Kidney capillary endothelial cell (primary cell): ENCODE data around the gene ASB16.

ENCODE experiments used
- DNase-seq: peaks from one replicate; pipeline ENCODE4 v3.0.0-alpha.2; 2018; ENCODE audit warnings: low spot score

The ASB16 gene

DNA sequence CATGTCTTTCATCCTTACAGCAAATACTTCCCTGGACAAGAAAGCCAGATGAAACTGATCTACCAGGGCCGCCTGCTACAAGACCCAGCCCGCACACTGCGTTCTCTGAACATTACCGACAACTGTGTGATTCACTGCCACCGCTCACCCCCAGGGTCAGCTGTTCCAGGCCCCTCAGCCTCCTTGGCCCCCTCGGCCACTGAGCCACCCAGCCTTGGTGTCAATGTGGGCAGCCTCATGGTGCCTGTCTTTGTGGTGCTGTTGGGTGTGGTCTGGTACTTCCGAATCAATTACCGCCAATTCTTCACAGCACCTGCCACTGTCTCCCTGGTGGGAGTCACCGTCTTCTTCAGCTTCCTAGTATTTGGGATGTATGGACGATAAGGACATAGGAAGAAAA lies 20.0 kb downstream of the ASB16 start:
- DNase-seq = no peak

DNA sequence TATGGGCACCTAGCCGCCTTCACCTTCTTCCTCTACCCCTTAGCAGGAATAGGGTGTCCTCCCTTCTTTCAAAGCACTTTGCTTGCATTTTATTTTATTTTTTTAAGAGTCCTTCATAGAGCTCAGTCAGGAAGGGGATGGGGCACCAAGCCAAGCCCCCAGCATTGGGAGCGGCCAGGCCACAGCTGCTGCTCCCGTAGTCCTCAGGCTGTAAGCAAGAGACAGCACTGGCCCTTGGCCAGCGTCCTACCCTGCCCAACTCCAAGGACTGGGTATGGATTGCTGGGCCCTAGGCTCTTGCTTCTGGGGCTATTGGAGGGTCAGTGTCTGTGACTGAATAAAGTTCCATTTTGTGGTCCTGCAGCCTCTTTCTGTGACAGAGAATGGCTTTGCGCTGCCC lies 20.9 kb downstream of the ASB16 start:
- DNase-seq = no peak

DNA sequence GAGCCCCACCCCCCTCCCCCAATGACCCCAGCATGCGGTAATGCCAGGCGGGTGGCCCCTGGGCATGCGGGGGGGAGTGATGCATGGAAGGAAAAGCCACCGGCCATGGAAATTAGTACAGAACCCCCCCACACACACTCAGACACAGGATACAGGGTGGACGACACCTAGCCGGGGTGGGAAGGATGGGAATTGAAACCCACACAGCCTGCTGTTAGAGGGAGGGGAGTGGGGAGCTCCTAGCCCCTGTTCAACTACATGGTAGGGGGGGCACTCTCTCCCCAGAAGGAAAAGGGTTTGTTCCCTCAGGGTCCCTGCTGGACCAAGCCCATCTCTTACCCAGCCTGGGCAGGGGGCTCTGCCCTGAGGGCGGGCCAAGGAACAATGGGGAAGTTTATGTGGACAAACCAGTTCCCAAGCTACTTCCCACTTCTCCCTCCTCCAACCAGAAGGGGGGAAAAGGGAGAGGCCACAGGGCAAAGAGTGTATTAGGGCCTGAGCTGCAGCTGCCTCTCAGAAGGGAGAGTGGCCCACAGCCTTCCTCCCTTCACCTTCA lies 21.5 kb downstream of the ASB16 start:
- no peak for DNase-seq

DNA sequence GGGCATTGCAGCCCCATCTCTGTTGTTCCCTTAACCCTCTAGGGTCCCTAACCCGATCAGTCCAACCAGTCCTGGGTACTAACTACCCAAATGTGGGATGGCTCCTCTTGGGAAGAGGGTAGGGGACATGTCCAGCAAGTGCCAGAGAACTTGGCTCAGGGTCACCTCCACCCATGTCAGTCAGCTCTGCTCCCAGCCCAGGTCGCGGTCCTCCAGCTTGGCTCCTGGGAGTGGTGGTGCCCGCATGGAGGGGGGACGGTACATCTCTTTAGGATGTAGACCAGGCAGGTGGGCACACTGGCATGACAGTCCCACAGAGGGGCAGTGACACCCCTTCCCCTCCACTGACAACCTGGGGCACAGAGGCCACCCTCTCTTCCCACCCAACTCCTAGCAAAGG lies 22.2 kb downstream of the ASB16 start:
- no peak for DNase-seq

DNA sequence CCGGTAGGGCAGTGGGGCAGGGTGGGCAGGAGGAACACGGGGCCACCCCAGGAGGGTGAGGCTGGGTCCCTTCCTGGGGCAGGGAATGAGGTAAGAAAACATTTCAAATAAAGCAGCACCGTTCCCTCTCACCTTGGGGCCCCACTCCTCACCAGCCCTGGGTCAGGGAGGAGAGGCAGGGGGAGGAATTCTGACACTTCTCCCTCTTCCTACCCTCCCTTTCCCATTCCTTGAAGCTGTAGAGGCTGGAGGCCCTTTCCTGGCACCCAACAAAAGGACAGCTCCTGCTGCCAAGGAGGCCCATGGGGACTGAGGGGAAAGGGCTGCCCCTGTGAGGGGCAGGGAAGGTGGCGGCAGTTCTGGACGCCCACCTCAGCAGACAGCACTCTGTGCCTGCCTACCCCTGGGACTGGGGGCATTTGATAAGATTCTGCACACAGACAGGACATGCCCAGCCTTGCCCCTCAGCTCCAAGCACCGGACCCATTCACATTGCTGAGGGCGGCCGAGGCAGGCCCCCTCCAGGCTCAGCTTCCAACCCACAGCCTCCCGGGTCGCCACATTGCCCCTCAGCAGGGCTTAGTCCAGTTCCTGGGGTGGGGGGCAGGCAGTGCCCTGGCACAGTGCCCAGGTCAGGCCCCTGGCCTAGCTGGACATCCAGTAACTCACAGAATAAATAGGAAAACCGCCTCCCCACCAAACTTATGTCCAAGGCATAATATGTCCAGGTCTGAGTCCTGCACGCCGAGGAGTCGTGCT lies 23.0 kb downstream of the ASB16 start:
- DNase-seq = no peak

DNA sequence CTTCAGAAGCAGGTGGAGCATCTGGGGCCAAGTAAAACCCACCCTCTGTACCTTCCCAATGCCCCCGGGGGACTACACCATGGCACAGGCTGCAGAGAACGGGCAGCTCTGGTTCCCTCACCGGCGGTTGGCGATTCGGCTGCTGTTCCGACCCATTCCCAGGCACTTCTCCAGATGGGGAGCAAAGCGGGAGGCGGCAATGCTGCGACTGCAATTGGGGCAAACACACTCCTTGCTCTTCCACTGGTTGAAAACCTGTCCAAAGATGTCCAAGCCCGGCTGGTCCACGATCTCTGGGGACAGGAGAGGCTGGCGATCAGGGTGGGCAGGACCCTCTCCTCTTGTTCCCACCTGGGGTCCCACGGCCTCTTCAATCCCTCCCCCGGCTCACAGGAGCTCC lies 26.6 kb downstream of the ASB16 start:
- DNase-seq = no peak

DNA sequence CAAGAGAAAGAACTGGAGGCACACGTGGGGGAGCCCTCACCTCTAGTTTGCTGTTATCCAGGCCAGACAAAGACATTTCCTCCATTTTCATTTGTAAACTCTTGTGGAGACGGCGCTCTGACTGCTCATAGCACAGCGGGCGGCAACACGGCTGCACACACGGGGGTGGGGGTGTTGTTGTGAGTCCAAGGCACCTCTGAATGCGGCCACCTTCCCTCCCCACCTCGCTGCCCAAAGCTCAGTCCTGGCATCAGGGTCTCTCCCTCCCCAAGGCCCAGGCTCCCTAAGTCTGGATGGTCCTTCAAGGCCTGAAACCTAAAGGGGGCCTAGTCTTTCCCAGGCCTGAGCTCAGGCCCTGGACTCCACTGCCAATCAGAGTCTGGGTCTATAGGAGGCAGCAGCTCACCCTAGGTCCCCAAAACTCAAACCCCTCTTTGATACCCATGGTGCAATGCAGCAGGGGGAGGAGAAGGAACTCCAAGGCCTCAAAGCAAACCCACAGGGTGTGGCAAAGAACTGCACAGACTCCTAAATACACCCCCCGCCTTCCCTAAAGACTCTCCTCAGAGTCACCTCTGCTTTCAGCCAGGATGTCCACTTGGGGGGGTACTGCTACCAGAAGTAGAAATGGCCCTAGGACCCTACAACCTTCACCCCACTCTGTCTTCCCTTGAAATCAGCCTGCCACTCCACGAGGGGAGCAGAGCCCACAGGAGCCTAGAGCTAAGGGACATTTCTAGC lies 27.6 kb downstream of the ASB16 start:
- DNase-seq = no peak

DNA sequence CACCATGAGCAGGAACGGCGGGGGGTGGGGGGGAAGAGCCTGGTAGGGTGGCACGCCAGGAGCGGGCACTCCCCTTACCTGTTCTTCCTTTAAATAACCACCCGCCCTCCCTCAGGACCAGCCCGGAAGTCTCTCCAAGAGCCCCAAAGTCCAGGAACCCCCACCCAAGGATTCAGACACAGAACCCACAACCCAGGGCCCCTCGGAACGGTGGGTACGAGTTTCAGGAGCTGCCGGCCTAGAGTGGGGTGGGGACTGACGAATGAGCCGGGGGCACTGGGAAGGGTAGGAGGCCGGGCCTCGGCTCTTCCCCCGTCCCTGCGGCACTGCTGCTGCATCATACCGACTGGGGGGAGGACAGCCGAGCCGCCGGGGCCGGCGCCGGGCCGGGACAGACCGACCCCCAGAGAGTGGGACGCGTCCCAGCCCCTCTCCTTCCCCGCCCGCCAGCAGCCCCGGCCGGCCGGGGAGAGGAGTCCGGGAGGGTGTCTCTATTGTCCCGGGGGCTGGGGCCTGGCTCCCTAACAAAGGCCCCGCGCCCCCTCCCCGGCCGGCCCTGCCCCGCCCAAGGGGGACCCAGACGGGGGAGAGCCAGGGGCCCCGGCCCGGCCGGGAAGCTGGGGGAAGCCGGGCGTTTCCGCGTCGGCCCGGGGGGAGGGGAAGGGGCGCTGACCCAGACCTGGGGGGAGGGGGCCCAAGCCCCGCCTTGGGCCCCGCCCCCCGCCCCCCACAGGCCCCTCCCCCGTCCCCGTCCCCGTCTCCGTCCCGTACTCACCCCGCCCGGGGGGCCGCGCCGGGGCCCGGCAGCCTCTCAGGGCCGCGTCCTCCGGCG lies 28.4 kb downstream of the ASB16 start:
- no peak for DNase-seq

DNA sequence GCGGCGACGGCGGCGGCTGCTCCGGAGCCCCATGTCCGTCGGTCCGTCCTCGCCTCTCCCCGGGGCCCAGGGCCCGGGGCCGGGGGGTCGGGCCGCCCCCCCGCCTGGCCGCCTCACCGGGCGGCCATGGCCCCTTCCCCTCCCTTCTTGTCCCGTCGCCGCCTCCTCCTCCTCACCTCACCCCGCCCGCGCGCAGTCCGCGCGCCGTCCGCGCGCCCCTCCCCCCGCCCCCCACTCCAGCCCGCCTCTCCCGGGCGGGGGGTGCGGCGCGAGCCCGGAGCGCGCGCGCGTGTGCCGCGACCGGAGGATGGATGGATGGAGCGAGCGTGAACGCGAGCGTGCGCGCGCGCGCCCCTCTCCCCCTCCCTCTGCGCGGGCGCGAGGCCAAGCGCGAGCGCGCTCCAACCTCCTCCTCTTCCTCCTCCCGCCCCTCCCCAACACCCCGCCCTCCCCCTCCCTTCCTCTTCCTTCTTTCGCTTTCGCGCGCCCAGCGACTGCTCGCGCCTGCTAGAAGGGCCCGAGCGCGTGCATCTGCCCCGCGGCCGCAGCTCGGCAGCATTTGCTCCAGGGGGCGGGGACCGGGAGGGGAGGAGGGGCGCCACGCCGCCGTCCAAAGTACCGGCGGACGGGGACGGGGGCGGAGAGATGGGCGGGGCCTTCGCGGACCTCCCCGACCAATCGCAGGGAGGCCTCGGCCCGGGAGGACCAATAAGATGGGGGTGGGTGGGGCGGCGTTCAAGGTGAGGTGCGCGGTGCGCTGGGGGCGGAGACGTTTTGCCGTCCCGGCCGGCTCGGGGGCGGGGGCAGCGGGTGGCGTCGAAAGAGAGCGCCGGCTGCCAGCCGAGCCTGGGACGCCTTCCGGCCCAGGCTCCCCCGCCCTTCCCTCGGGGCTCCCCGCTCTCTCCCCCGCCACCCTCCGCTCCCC lies 29.3 kb downstream of the ASB16 start, which contains the start of gene ATXN7L3:
Gene ATXN7L3, minus strand, starts transcription at position 332 of the 925 bp plus-strand sequence. CDS start 1,814 bp downstream, outside the sequence.
- peak; percentile 94 for DNase-seq

DNA sequence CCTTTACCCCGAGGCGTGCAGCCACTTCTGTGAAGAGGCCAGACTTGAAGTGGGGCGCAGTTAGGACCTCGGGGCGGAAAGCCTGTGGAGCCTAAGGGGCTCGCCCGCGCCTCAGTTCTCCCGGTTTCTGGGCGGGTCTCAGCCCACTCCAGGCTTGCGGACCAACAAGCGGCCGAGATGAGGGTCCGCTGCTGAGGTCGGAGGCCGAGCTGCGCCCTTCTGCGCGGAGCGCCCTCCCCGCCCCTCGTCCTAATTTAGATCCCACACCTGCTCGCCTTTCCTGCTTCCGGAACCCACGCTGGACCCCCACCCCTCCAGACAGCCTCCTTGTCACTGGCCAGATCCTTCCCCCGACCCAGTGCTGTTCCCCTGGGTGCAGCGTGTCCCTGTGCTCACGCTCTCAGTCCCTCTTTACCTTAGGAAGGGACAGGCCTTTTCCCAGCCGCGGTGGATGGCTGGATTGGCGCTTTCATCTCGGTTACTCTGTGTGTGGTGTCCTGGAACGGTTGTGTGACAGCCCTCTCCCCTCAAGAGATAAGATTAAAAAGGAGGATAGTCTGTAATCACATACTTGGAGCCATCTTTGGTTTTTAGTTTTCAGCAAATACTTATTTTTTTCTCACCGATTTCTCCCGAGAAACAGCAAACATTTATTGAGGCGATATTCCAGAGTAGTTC lies 30.1 kb downstream of the ASB16 start:
- no peak for DNase-seq

DNA sequence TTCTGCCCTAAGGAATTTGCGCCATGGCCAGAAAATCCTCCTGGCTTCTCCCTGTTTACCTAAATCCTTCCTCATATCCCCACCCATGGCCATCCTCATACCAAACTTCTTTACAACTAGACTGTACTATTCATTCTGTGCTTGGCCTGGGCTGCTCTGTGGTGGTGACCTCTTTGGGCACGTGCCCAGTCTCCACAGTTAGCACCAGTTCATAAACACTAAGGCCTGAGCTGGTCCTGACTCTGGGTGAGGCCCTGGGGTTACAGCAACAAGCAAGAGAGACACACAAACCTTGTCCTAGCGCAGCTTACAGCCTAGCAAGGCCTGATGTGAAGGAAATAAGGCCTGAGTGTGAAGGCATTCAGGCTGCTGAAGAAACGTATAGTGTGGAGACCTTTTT lies 32.3 kb downstream of the ASB16 start:
- no peak for DNase-seq

DNA sequence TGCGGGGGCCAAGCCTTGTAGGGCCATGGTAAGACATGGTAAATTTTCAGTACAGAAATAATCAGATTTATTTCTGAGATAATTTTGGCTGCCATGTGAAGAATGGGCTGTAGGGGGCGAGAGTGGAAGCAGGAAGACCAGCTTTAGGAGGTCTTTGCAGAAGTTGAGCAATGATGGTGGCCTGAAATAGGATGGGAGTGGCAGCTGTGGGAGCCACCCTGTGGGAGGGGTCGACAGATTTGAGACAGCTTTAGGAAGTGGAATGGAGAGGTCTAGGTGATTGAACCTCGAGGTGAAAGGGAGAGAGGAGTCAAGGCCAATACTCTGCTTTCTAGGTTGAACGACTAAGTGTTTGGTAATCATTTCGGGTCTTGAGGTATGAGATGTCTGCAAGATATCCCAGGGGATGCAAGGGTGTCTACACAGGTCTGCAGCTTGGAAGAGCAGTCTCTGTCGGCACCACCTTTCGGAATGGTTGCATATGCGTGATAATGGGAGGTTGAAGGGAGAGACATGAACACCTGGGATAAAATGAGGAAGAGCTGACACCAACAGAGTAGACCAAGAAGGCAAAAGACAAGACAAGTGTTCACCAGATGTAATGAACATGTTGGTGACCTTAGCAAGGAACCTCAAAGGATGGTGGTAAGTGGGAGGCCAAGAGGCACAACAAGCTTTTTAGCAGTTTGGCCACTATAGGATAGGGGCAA lies 33.4 kb downstream of the ASB16 start:
- DNase-seq = peak; percentile 64

DNA sequence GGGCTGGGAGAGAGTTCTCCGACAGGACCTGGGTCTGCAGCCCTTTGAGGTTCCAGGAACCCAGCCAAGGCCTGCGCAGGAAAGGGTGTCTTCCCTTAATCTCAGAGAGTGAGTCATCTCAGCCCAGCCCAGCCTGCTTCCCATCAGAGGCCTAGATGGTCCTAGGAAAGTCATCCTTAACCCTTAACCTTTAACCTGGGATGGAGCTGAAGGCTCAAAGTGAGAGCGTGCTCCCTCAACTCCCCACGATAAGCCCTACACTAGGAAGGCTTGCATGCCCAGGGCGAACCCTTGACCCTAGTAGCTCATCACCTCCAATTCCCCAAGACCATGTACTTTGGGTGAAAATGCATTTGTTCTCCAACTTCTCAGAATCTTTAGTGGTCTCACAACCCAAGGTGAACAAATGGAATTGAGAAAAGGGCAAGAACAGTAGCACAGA lies 34.0 kb downstream of the ASB16 start:
- DNase-seq = no peak

DNA sequence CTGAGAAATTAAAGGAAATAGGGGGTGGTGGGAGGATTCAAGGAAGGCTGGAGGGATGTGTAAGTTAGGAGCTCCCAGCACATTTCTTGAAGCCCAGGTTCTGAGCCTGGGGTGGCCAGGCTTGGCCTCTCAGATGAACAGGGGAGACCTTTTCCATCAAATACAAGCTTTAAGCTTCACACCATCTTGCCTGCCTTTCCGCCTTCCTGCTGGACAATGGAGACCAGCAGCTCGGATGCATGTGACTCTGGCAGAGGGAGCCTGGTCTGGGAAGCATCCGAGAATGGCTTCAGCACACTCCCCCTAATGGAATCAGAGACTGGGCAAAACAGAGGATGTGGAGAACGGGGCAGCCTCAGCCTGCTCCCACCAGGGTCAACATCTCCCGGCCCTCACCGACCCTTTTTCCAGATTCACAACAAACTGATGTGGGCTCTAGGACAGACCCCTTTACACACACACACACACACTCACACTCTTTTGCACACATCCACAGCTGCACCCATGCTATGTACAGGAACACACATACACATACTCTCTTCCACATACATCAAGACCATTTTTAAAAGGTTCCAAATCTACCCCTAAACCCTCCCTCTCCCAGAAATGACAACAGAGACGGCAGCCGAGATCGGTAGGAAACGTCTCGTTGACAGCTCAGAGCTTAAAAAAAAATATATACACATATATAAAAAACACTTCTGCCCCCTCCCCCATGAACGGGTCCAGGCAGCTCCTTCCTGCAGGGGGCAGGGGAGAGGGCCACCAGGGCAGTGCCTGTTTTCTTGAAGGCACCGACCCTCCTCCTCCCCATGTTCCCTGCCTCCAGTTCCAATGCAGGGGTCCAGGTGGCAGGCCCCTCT lies 35.7 kb downstream of the ASB16 start:
- DNase-seq = no peak

DNA sequence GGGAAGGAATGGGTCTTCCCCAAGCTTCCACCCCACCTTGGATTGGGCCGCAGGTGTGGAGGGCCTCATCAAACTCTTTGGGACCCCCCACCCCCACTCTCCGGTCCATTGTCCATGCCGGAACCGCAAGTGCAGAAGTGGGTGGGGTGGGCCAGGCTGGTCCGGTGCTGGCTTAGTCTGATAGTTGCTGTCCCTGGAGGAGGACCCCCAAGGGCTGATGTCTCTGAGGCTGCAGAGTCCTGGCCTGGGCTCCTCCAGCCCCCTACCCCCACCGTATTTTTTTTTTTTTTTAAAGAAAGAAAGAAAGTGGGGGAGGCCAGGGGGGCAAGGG lies 36.3 kb downstream of the ASB16 start:
- DNase-seq = no peak

DNA sequence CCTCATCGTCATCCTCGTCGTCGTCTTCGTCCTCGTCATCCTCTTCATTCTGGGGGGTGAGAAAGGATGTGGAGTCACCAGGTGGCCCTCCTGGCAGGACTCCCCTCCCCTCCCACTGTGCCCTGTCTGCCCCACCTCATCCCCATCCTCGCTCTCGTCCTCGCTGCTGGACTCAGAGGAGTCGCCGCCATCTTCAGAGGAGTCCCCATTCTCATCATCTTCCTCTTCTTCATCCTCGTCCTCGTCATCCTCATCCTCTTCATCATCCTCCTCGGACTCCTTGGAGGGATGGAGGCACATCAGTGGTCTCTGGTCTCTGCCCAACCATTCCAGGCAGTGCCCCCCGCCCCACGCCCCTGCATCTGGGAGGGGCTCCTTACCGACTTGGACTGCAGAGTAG lies 36.8 kb downstream of the ASB16 start:
- DNase-seq = no peak

DNA sequence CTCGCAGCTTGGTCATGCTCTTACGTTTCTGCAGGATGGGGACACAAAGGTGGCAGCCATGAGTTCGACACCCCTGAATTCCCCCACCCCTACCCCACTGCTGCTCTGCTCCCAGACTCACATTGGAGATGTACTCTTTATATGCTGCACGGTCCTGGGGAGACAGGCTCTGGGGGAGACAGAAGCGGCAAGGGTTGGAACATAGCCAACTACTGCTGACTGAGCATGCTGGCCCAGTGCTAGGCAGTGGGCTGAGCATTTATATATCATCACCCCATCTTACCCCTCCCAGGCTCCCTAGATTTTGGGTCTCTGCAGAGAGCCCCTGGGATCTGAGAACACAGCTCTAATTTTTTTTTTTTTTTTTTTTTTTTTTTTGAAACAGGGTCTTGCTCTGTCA lies 37.2 kb downstream of the ASB16 start:
- DNase-seq = no peak

DNA sequence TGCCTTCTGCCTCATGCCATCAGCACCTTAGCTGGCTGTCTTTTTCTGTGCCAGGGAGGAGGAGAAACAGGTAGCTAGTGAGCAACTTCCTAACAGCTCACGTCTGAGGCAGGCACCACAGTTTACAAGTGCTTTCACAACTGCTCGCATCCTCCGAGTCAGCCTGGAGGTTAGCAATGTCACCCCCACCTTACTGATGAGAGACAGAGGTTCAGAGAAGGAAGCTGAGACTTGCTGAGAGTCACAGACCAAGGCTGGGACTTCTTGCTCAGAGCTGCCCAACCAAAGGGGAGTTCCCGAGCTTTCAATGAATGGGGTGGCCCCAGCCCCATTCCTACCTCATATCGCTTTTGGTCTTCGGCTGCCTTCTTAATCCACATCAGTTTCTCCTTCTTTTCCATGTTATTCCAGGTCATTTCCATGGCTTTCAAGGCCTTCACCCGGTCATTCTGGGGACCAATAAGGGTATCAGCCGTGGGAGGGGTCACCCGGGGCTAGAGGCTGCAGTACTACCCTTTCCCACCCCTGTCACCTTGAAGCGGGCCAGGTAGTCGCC lies 39.4 kb downstream of the ASB16 start:
- no peak for DNase-seq
